ENCODE measurements around the gene TMOD4. TPM values are rescaled to one million over a fixed set of nuclear protein-coding genes. Genes with fewer than 3 reads are reported as not detected.

TMOD4 gene
- total RNA-seq, 1 donor from 2014 or later = 1.1 TPM

DNA sequence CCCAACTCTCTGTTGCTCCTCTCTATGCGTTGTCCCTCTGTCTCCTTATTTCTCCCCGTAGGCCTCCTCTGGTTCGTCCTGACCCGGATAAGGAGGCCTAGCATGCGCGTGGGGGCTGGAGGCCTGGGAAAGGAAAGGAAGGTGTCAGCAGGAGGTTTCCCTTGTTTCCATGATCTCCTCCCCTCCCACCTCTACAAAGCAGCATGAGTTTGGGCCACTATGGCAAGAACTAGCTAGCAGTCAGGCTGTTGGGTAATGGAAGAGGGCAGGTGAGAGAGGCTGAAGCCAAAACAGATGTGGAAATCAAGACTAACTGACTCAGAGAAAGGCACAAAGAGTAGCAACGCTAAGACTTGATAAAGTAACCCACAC lies 28.7 kb downstream of the TMOD4 start:
- Mint-ChIP-seq H3K4me3 (peak overlapping the region; percentile 79), H3K27ac (peak overlapping the region; percentile 63), H3K4me1 (peaks cover 12% of the 10 kb centered on the region), H3K36me3 (no peaks in the 10 kb centered on the region), H3K27me3 (ENCODE audit: low read depth) (peaks cover 27% of the 10 kb centered on the region), H3K9me3 (no peaks in the 10 kb centered on the region)
- TF ChIP-seq, protein P1, sequence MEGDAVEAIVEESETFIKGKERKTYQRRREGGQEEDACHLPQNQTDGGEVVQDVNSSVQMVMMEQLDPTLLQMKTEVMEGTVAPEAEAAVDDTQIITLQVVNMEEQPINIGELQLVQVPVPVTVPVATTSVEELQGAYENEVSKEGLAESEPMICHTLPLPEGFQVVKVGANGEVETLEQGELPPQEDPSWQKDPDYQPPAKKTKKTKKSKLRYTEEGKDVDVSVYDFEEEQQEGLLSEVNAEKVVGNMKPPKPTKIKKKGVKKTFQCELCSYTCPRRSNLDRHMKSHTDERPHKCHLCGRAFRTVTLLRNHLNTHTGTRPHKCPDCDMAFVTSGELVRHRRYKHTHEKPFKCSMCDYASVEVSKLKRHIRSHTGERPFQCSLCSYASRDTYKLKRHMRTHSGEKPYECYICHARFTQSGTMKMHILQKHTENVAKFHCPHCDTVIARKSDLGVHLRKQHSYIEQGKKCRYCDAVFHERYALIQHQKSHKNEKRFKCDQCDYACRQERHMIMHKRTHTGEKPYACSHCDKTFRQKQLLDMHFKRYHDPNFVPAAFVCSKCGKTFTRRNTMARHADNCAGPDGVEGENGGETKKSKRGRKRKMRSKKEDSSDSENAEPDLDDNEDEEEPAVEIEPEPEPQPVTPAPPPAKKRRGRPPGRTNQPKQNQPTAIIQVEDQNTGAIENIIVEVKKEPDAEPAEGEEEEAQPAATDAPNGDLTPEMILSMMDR (IDR thresholded peaks at IDR 0.05; ENCODE audit: unreplicated experiment) = no peak
- no peak for DNase-seq (ENCODE audit: low spot score in 2 of 2, unreplicated experiment in 2 of 2)

DNA sequence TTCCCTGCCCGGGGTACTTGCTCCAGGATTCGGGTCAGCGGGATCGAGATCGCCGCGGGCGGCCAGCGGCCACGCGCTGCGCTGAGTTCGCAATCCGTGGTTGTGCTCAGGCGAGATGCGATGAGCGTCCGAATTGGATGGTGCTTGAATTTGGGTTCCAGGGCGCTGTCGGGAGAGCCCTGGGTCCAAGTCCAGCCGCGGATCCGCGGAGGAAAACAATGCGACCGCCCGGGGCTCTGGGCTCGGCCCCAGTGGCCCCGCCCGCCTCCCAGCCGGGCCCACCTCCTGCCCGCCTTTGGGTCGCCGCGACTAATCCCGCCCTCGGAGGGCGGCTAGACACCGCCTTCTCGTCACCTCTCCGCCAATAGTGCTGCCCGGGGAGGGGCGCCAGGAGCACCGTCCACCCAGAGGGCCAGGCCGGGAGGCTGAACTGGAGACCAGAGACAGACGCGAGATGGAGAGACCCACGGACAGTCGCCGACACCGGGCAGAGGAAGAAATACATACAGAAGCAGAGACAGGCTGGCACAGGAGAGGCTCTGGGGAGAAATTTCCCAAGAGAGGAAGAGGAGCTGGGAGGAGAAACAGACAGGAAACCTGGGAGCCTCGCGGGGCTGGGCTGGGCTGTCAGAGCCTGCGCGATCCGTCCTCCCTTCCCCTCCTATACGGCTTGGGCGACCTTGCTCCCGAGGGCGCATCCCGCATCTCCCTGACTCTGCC lies 29.2 kb downstream of the TMOD4 start, which contains the start of gene SEMA6C:
Gene SEMA6C, minus strand, starts transcription at position 220 of the 720 bp plus-strand sequence. CDS start 4,010 bp downstream, outside the sequence.
- H3K9me3 Mint-ChIP-seq = no peaks in the 10 kb centered on the region
- H3K27ac Mint-ChIP-seq = peak within 1 kb of the TSS; percentile 63
- DNase-seq (ENCODE audit: low spot score in 2 of 2, unreplicated experiment in 2 of 2) = peak; percentile 76 to 82
- H3K36me3 Mint-ChIP-seq = no peaks in the 10 kb centered on the region
- H3K4me1 Mint-ChIP-seq = peaks cover 12% of the 10 kb centered on the region
- H3K4me3 Mint-ChIP-seq = peak within 1 kb of the TSS; percentile 79
- TF ChIP-seq, protein P1 (IDR thresholded peaks at IDR 0.05; ENCODE audit: unreplicated experiment) = no peak
- peaks cover 27% of the 10 kb centered on the region for H3K27me3 Mint-ChIP-seq (ENCODE audit: low read depth)

DNA sequence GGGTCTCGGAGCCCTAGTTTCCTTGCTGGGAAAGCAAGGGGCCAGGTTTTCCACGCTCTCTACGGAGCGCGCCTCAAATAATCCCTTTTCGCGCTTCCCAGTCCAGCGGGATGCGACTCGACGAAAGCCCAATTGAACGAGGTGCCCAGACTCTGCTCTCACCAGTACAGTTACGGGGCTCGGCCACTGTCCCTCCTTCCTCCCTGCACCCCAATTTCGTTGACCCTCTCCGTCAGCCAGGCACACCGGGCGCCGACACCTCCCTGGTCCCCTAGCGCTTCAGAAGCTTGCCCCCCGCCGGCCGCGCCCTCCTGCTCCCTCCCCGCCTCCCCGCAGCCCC lies 29.7 kb downstream of the TMOD4 start:
- Mint-ChIP-seq H3K4me1 (peaks cover 12% of the 10 kb centered on the region), H3K27me3 (ENCODE audit: low read depth) (peaks cover 27% of the 10 kb centered on the region), H3K9me3 (no peaks in the 10 kb centered on the region), H3K36me3 (no peaks in the 10 kb centered on the region), H3K4me3 (peak overlapping the region; percentile 79), H3K27ac (no peak overlapping the region)
- peak in 1 of 2 experiments; percentile 39 for DNase-seq (ENCODE audit: low spot score in 2 of 2, unreplicated experiment in 2 of 2)
- TF ChIP-seq, protein P1 (IDR thresholded peaks at IDR 0.05; ENCODE audit: unreplicated experiment) = no peak

DNA sequence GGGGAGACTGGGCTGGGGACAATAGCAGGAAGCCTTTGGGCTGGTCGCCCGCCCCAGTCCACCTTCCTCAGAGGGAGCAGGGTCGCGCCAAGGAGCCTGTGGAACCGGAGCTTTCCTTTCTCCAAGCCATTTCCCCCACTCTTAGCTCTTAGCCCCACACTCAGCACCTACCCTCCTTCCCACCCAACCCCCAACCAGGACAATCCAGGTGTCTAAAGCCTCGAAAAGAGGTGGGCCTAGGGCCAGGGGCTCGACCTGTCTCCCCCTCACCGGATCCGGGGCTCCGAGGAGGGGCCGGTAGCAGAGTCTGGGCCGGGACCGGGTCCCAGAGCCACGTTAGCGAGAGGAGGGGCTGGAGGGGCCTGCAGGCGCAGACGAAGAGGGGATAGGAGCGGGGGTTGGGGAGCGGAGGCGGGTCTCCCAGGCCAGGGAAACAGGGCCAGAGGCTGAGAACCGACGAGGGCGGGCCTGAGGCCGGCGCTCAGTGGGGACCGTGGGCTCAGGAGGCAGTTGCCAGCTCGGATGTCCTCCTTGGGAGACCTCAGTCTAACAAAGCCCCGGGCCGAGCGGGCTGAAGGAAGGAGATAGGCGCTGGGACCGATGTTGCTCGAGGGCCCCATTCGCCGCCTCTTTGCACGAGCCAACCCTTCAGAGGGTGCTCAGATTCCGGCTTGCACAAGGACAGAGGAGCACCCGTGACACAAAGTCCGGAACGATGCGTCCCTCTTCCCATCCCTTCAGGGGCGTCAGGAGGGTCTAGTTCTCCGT lies 30.3 kb downstream of the TMOD4 start:
- peaks cover 12% of the 10 kb centered on the region for H3K4me1 Mint-ChIP-seq
- peak in 1 of 2 experiments; percentile 45 for DNase-seq (ENCODE audit: low spot score in 2 of 2, unreplicated experiment in 2 of 2)
- peak overlapping the region; percentile 79 for H3K4me3 Mint-ChIP-seq
- H3K36me3 Mint-ChIP-seq = no peaks in the 10 kb centered on the region
- H3K27me3 Mint-ChIP-seq (ENCODE audit: low read depth) = peaks cover 27% of the 10 kb centered on the region
- no peak overlapping the region for H3K27ac Mint-ChIP-seq
- TF ChIP-seq, protein P1 (IDR thresholded peaks at IDR 0.05; ENCODE audit: unreplicated experiment) = no peak
- H3K9me3 Mint-ChIP-seq = no peaks in the 10 kb centered on the region

DNA sequence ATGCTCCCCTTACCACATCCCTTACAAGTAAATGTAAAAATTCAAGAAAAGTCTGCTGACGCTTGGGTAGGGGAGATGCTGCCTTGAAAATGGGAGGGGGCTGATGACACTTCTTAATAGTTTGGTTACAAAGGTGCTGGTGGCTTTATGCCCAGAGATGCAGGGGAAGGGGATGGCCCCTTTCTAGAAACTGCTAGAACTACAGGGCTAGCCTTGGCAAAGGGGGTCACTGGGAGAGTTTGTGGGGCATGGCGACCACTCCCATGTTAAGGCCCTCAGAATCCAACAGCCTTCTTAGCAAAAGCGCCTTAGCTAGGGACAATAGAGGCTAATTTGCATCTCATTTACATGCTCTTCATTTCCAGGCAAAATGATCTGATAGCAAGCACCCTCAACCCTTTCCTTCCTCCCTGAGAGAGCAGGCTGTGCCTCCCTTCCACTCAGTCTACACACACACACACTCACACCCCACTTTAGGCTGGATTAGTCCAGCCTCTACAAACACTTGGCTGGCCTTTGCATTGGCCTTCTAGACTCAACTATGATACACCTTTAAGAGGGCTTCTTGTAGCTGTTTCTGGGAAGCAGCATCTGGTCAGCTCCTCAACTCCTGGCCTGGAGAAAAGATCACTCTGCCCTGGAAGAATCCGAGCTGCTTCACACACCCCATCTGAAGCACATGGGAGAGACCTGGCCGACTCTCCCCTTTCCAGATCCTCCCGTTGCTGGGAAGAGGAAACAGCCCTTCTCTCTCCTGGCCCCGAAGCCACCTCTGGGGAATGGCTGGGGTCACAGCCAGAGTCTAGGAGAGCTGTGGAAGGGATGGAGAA lies 31.1 kb downstream of the TMOD4 start:
- H3K27ac Mint-ChIP-seq = no peak overlapping the region
- peaks cover 12% of the 10 kb centered on the region for H3K4me1 Mint-ChIP-seq
- H3K4me3 Mint-ChIP-seq = peak overlapping the region; percentile 79
- peaks cover 27% of the 10 kb centered on the region for H3K27me3 Mint-ChIP-seq (ENCODE audit: low read depth)
- H3K36me3 Mint-ChIP-seq = no peaks in the 10 kb centered on the region
- DNase-seq (ENCODE audit: low spot score in 2 of 2, unreplicated experiment in 2 of 2) = no peak
- TF ChIP-seq, protein P1 (IDR thresholded peaks at IDR 0.05; ENCODE audit: unreplicated experiment) = no peak
- no peaks in the 10 kb centered on the region for H3K9me3 Mint-ChIP-seq
